ENCODE results near the gene RBM10. TPM values are rescaled to one million over a fixed set of nuclear protein-coding genes. Genes with fewer than 3 reads are reported as not detected.

RBM10 gene
- total RNA-seq, 3 donors from 2014 or later = 35.2 to 40.2 (median 37.7) TPM

DNA sequence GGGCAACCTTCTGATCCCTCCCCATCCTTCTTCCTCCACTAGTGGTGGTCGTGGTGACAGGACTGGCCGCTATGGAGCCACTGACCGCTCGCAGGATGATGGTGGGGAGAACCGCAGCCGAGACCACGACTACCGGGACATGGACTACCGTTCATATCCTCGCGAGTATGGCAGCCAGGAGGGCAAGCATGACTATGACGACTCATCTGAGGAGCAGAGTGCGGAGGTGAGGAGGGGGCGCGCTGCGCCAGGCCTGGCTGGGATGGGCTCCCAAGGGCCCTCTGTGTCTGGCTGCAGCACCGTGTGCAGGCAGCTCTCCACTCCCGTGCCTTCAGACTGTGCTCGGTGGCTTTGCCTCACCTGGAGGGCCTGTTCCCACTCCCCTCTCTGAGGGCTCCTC is 24.3 kb downstream of the RBM10 start:
- Histone ChIP-seq H3K9me3 (no peaks in the 10 kb centered on the region), H3K36me3 (ENCODE audit: low read depth) (no peaks in the 10 kb centered on the region), H3K4me3 (no peak overlapping the region), H3K4me1 (ENCODE audit: low read depth) (no peaks in the 10 kb centered on the region)
- TF ChIP-seq, protein P1, sequence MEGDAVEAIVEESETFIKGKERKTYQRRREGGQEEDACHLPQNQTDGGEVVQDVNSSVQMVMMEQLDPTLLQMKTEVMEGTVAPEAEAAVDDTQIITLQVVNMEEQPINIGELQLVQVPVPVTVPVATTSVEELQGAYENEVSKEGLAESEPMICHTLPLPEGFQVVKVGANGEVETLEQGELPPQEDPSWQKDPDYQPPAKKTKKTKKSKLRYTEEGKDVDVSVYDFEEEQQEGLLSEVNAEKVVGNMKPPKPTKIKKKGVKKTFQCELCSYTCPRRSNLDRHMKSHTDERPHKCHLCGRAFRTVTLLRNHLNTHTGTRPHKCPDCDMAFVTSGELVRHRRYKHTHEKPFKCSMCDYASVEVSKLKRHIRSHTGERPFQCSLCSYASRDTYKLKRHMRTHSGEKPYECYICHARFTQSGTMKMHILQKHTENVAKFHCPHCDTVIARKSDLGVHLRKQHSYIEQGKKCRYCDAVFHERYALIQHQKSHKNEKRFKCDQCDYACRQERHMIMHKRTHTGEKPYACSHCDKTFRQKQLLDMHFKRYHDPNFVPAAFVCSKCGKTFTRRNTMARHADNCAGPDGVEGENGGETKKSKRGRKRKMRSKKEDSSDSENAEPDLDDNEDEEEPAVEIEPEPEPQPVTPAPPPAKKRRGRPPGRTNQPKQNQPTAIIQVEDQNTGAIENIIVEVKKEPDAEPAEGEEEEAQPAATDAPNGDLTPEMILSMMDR (IDR thresholded peaks at IDR 0.05) = no peak
- intact Hi-C loops (cut with DNase I, micrococcal nuclease) = no loop called here
- ATAC-seq (no peak), DNase-seq (peak in 1 of 3 donors; percentile 37)

DNA sequence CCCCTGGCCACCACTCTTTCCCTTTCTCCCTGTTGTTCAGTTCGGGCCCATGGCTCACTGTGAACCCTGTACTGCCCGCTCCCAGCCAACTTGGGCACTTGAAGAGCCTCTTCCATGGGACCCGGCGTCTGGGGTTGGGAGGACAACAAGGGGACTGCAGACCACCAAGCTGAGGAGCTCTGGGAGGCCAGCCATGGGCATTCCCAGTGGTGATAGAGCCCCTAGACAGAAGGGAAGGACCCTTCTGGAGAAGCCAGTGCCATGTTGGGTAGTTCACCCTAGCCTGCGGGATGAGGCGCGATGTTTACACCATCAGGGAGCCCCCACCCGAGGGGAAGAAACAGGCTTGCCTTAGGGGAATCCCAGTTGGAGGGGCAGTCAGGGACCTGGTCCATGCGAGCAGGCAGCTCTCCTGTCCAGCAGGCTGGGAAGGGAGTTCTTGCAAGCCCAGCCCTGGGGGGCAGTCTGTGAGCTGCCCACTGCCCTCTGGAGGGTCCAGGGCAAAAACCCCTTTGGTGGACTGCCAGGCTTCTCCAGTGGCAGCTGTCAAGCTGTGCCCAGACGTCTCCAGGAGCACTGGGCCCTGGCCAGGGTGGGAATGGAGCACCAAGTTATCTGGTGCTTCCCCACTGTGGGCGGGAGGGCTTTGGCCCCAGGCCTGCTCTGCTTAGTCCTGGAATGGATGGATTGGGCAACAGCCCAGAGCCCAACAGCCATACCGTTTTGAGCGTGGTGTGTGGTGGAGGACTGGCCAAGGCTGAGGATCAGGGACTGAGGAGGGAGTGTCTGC is 24.9 kb downstream of the RBM10 start:
- intact Hi-C loops (cut with DNase I, micrococcal nuclease) = no loop called here
- H3K4me3 ChIP-seq = no peak overlapping the region
- H3K4me1 ChIP-seq (ENCODE audit: low read depth) = no peaks in the 10 kb centered on the region
- TF ChIP-seq, protein P1 (IDR thresholded peaks at IDR 0.05) = no peak
- H3K36me3 ChIP-seq (ENCODE audit: low read depth) = no peaks in the 10 kb centered on the region
- ATAC-seq = peak; percentile 25
- peak in 1 of 3 donors; percentile 38 for DNase-seq
- no peaks in the 10 kb centered on the region for H3K9me3 ChIP-seq

GRCh38 chrX:47170861-47171692 is 26.1 kb downstream of the RBM10 start:
- no peaks in the 10 kb centered on the region for H3K4me1 ChIP-seq (ENCODE audit: low read depth)
- TF ChIP-seq, protein P1 (IDR thresholded peaks at IDR 0.05) = no peak
- no peaks in the 10 kb centered on the region for H3K36me3 ChIP-seq (ENCODE audit: low read depth)
- no peak for ATAC-seq
- intact Hi-C loops (cut with DNase I, micrococcal nuclease) = no loop called here
- H3K9me3 ChIP-seq = no peaks in the 10 kb centered on the region
- peak in 1 of 3 donors; percentile 36 for DNase-seq
- H3K4me3 ChIP-seq = no peak overlapping the region

- intact Hi-C loops (cut with DNase I, micrococcal nuclease) = no loop called here
- TF ChIP-seq, protein P1 (IDR thresholded peaks at IDR 0.05) = no peak
- ATAC-seq (no peak), DNase-seq (no peak)
- Histone ChIP-seq H3K36me3 (ENCODE audit: low read depth) (no peaks in the 10 kb centered on the region), H3K9me3 (no peaks in the 10 kb centered on the region), H3K4me3 (no peak overlapping the region), H3K4me1 (ENCODE audit: low read depth) (no peaks in the 10 kb centered on the region)
Observed at GRCh38 chrX:47171996-47172395, 27.0 kb downstream of the RBM10 start.

- TF ChIP-seq, protein P1 (IDR thresholded peaks at IDR 0.05) = no peak
- no peaks in the 10 kb centered on the region for H3K4me1 ChIP-seq (ENCODE audit: low read depth)
- ATAC-seq (no peak), DNase-seq (no peak)
- H3K36me3 ChIP-seq (ENCODE audit: low read depth) = no peaks in the 10 kb centered on the region
- no peaks in the 10 kb centered on the region for H3K9me3 ChIP-seq
- H3K4me3 ChIP-seq = no peak overlapping the region
- intact Hi-C loops (cut with DNase I, micrococcal nuclease) = no loop called here
Observed at GRCh38 chrX:47172549-47172948, 27.5 kb downstream of the RBM10 start.
